T-cell (primary cell): ENCODE results near the gene VPS33A. TPM values are rescaled to one million over a fixed set of nuclear protein-coding genes. Genes with fewer than 3 reads are reported as not detected.
A peak's percentile ranks its signal among the peaks of the same experiment; 100 is the strongest.

Experiments
- ATAC-seq, 4 experiments: fragments of 200-7000 bp in 3 of 4; fragments of 150-1000 bp in 1 of 4; cut with Tn5 transposase; replicated peaks in 1 of 4; 1 replicate in 3 of 4; 2 replicates in 1 of 4; pipeline ENCODE4 v1.10.0; 2021; ENCODE audit warnings: moderate library complexity in 3 of 4, mild to moderate bottlenecking in 2 of 4, moderate number of reproducible peaks in 1 of 4
- CTCF ChIA-PET, 2 donors: fragments of 300-600 bp; sonication (Branson Sonifier 250); formaldehyde crosslinking; loops; one replicate each; lab custom pipeline; 2022; ENCODE audit warnings: antibody characterized with exemption in 2 of 2; lab: Charles Lee
- POLR2A ChIA-PET, 2 donors: fragments of 300-600 bp; sonication (Branson Sonifier 250); formaldehyde crosslinking; loops; one replicate each; lab custom pipeline; 2022; ENCODE audit warnings: antibody characterized with exemption in 2 of 2; lab: Charles Lee
- DNase-seq, 35 experiments: peaks; one replicate each; pipeline versions ENCODE4 v3.0.0 to v3.0.0-alpha.2; 2013 to 2023
- H3K27ac ChIP-seq: one replicate; pipeline ENCODE4 v1.5.1; 2013; ENCODE audit warnings: low read length
- H3K27me3 ChIP-seq, 2 experiments: replicated peaks in 1 of 2; 1 replicate in 1 of 2; 2 replicates in 1 of 2; pipeline versions ENCODE4 v1.6.1 to v1.7.0; 2013; ENCODE audit warnings: low read length in 1 of 2, mixed read lengths in 1 of 2; ENCODE audit not compliant: control insufficient read depth in 2 of 2, insufficient read depth in 2 of 2; ENCODE audit errors: extremely low read depth in 1 of 2
- H3K36me3 ChIP-seq, 2 donors: 1 replicate in 1 of 2; 2 replicates in 1 of 2; pipeline versions ENCODE4 v1.6.1 to v1.7.0; 2013; ENCODE audit warnings: low read length in 1 of 2; ENCODE audit not compliant: control insufficient read depth in 2 of 2, insufficient read depth in 1 of 2; ENCODE audit errors: extremely low read depth in 1 of 2
- H3K4me1 ChIP-seq, 2 experiments: 1 replicate in 1 of 2; 2 replicates in 1 of 2; pipeline versions ENCODE4 v1.6.1 to v1.7.0; 2013; ENCODE audit warnings: low read length in 2 of 2, mixed read lengths in 1 of 2; ENCODE audit not compliant: insufficient read depth in 2 of 2, control insufficient read depth in 1 of 2; ENCODE audit errors: extremely low read depth in 1 of 2
- H3K4me3 ChIP-seq, 2 donors: 1 replicate in 1 of 2; 2 replicates in 1 of 2; pipeline versions ENCODE4 v1.5.1 to v1.7.0; 2013; ENCODE audit warnings: mild to moderate bottlenecking in 2 of 2, low read length in 1 of 2, moderate library complexity in 1 of 2; ENCODE audit not compliant: control insufficient read depth in 1 of 2; ENCODE audit errors: extremely low read depth in 1 of 2
- H3K9me3 ChIP-seq: 2 replicates; pipeline ENCODE4 v1.7.0; 2013
- H3K27ac Mint-ChIP-seq, 2 donors: one replicate each; pipeline ENCODE4 v1.8.0; 2020 to 2021; ENCODE audit warnings: mild to moderate bottlenecking in 2 of 2, mixed read lengths in 2 of 2
- H3K27me3 Mint-ChIP-seq, 2 donors: one replicate each; pipeline ENCODE4 v1.8.0; 2021 to 2022; ENCODE audit warnings: mixed read lengths in 2 of 2
- H3K36me3 Mint-ChIP-seq: one replicate; pipeline ENCODE4 v1.8.0; 2021; ENCODE audit warnings: mixed read lengths
- H3K4me1 Mint-ChIP-seq, 3 donors: one replicate each; pipeline ENCODE4 v1.8.0; 2020 to 2022; ENCODE audit warnings: mixed read lengths in 3 of 3, mild to moderate bottlenecking in 1 of 3
- H3K4me3 Mint-ChIP-seq, 3 donors: one replicate each; pipeline ENCODE4 v1.8.0; 2020 to 2022; ENCODE audit warnings: mild to moderate bottlenecking in 3 of 3, mixed read lengths in 3 of 3, moderate library complexity in 3 of 3
- H3K9me3 Mint-ChIP-seq, 3 donors: one replicate each; pipeline ENCODE4 v1.8.0; 2020 to 2022; ENCODE audit warnings: mixed read lengths in 3 of 3
- WGBS: methylation state at CpG from one replicate; pipeline ENCODE4 v1.1.5; 2013; ENCODE audit warnings: missing lambda C conversion rate; ENCODE audit not compliant: insufficient coverage; 5-methylcytosine and 5-hydroxymethylcytosine counted together
- total RNA-seq, 35 experiments: library from RNA in 6 of 35; stranded (reverse) in 6 of 35; fragments of 120-200 nt in 1 of 35; gene quantifications; one replicate each; pipeline versions ENCODE4 v1.2.1 to v1.2.4 and lab custom pipeline; 2013 to 2026

VPS33A gene
- total RNA-seq, 5 donors from 2014 or later (not counting 1 experiment from before 2014, with no cell fraction given) = 22.7 to 35.0 (median 29.5) TPM

GRCh38 chr12:122190842-122191668 lies 75.2 kb downstream of the VPS33A start:
- POLR2A ChIA-PET = interaction anchor here in 1 of 2 donors (0.7 kb wide), 1 partner anchor 640 kb away, joined by 3 read pairs; no protein-coding TSS in a partner anchor
- peaks cover 0 to 4% of the 10 kb centered on the region in 2 donors for H3K27me3 Mint-ChIP-seq

DNA sequence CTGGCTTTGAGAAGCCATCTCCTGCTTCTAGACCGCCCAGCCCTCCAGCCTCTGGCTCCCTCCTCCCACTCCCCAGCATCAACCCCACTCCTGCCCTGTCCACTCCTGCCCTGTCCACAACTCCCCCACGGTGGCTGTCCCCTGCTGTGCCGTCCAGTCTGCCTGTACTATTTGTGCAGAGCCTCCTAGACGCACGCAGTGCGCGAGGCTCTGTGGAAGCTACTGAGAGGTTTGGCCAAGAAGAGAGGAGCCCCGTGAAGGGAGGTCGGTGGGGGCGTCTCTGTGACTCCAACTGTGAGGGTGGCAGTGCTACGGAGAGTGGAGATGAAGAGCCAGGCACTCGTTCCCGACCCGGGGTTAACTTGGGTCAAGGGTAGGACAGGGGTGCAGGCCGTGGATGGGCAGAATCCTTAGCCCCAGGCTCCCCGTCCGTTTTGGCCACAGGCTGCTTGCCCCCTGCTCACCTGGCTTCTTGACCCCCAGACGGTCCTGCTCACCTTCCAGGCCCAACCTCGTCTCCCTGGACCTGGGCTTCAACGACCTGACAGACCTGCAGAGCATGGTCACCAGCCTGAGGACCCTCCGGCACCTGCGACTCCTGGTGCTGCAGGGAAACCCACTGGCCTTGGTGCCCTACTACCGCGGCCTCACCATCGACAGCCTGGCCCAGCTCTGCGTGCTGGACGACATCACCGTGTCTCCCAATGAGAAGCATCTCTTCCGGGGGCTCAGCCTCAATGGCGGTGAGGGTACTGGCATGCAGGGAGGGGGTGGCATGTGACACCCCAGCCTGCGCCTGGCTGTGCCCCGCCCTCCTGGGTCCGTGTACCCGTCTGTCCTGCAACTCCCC lies 76.4 kb downstream of the VPS33A start:
- WGBS = 91% methylated on average over 29 of the region's 34 CpGs
- H3K4me3 ChIP-seq = no peak overlapping the region
- ChIA-PET CTCF (interaction anchor here (0.6 to 1.4 kb wide), 9 partner anchors 14 to 383 kb away, joined by 3 to 10 read pairs (median 3); partner anchors contain the start of genes B3GNT4 (in 1 of the 2) and CFAP251 (in 1 of the 2)), POLR2A (interaction anchor here in 1 of 2 donors (0.6 kb wide), 1 partner anchor 255 kb away, joined by 6 read pairs; no protein-coding TSS in a partner anchor)
- H3K27ac Mint-ChIP-seq = no peak overlapping the region
- H3K27me3 Mint-ChIP-seq = peaks cover 0 to 7% of the 10 kb centered on the region in 2 donors
- no peaks in the 10 kb centered on the region for H3K36me3 Mint-ChIP-seq
- H3K27ac ChIP-seq = no peak overlapping the region
- no peak overlapping the region for H3K4me3 Mint-ChIP-seq
- DNase-seq (no peak), ATAC-seq (no peak)
- peaks cover 0 to under 1% (median 0%) of the 10 kb centered on the region in 3 donors for H3K4me1 Mint-ChIP-seq
- H3K9me3 ChIP-seq = no peaks in the 10 kb centered on the region
- H3K9me3 Mint-ChIP-seq = peaks cover 0 to 3% (median 0%) of the 10 kb centered on the region in 3 donors
- no peaks in the 10 kb centered on the region for H3K36me3 ChIP-seq
- H3K27me3 ChIP-seq = peaks cover 0 to 17% of the 10 kb centered on the region in 2 experiments
- peaks cover 0 to 6% of the 10 kb centered on the region in 2 experiments for H3K4me1 ChIP-seq

More at GRCh38 chr12:122190842-122191668, 75.2 kb downstream of the VPS33A start:
- peak; percentile 60 to 84 (median 76) for ATAC-seq
- Mint-ChIP-seq H3K36me3 (no peaks in the 10 kb centered on the region), H3K4me3 (no peak overlapping the region), H3K9me3 (peaks cover 0 to 12% (median 4%) of the 10 kb centered on the region in 3 donors), H3K4me1 (no peaks in the 10 kb centered on the region), H3K27ac (no peak overlapping the region)
- 51% methylated on average over 4 of the region's 18 CpGs for WGBS
- CTCF ChIA-PET = interaction anchor here (0.6 to 1.4 kb wide), 8 partner anchors 60 to 384 kb away, joined by 3 to 10 read pairs (median 4); partner anchors contain the start of gene CFAP251 (in 1 of the 2)
- Histone ChIP-seq H3K36me3 (no peaks in the 10 kb centered on the region), H3K4me3 (no peak overlapping the region), H3K4me1 (peaks cover 0 to 6% of the 10 kb centered on the region in 2 experiments), H3K9me3 (no peaks in the 10 kb centered on the region), H3K27ac (no peak overlapping the region), H3K27me3 (peaks cover 0 to 22% of the 10 kb centered on the region in 2 experiments)
- DNase-seq = peak in 33 of 35 experiments; percentile 25 to 75 (median 57)

DNA sequence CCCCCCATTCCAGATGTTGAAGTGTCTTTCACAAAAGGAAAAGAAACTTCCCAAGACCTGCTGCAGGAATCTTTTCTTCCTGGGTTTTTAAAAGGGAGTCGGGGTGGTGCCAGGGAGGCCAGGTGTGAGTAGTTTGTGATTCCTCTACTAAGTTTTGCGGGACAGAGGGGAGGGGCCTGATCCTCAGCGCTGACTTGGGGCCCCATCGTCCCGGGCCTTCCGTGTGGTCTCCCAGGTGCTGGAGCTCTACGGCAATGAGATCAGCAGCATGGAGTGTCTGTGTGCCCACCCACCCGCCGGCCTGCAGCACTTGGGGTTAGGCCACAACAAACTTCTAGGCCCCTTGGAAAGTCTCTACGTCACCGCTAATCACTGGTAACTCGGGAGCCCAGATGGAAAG lies 78.8 kb downstream of the VPS33A start:
- WGBS = 98% methylated on average over 7 of the region's 12 CpGs
- ChIA-PET CTCF (no interaction called here), POLR2A (interaction anchor here in 1 of 2 donors (0.6 kb wide), 1 partner anchor 383 kb away, joined by 4 read pairs; no protein-coding TSS in a partner anchor)
- H3K4me1 ChIP-seq = peaks cover 0 to 16% of the 10 kb centered on the region in 2 experiments
- H3K4me3 ChIP-seq = no peak overlapping the region
- no peak overlapping the region for H3K27ac Mint-ChIP-seq
- no peaks in the 10 kb centered on the region for H3K36me3 ChIP-seq
- ATAC-seq (no peak), DNase-seq (no peak)
- H3K27me3 ChIP-seq = peaks cover 0 to 33% of the 10 kb centered on the region in 2 experiments
- no peak overlapping the region for H3K4me3 Mint-ChIP-seq
- no peaks in the 10 kb centered on the region for H3K36me3 Mint-ChIP-seq
- H3K9me3 Mint-ChIP-seq = no peaks in the 10 kb centered on the region
- H3K27ac ChIP-seq = no peak overlapping the region
- peaks cover 8 to 13% of the 10 kb centered on the region in 2 donors for H3K27me3 Mint-ChIP-seq
- H3K4me1 Mint-ChIP-seq = peaks cover 6 to 9% (median 8%) of the 10 kb centered on the region in 3 donors
- no peaks in the 10 kb centered on the region for H3K9me3 ChIP-seq

GRCh38 chr12:122185494-122186082 lies 80.7 kb downstream of the VPS33A start:
- Mint-ChIP-seq H3K36me3 (no peaks in the 10 kb centered on the region), H3K4me1 (peaks cover 6 to 9% (median 8%) of the 10 kb centered on the region in 3 donors), H3K27ac (no peak overlapping the region), H3K27me3 (peaks cover 11 to 14% of the 10 kb centered on the region in 2 donors), H3K9me3 (no peaks in the 10 kb centered on the region), H3K4me3 (no peak overlapping the region)
- H3K4me3 ChIP-seq = no peak overlapping the region
- ChIA-PET POLR2A (no interaction called here), CTCF (no interaction called here)
- no peaks in the 10 kb centered on the region for H3K36me3 ChIP-seq
- H3K27ac ChIP-seq = no peak overlapping the region
- WGBS = 85% methylated on average over 8 of the region's 10 CpGs
- peaks cover 0 to 28% of the 10 kb centered on the region in 2 experiments for H3K27me3 ChIP-seq
- DNase-seq (no peak), ATAC-seq (no peak)
- no peaks in the 10 kb centered on the region for H3K9me3 ChIP-seq
- peaks cover 0 to 11% of the 10 kb centered on the region in 2 experiments for H3K4me1 ChIP-seq

- H3K9me3 Mint-ChIP-seq = no peaks in the 10 kb centered on the region
- peaks cover 6 to 9% (median 8%) of the 10 kb centered on the region in 3 donors for H3K4me1 Mint-ChIP-seq
- ChIA-PET POLR2A (no interaction called here), CTCF (no interaction called here)
- peaks cover 0 to 10% of the 10 kb centered on the region in 2 experiments for H3K4me1 ChIP-seq
- no peak for DNase-seq
- no peak for ATAC-seq
- 100% methylated on average over 3 of the region's 7 CpGs for WGBS
- no peaks in the 10 kb centered on the region for H3K9me3 ChIP-seq
- H3K27me3 Mint-ChIP-seq = peaks cover 11 to 14% of the 10 kb centered on the region in 2 donors
- no peaks in the 10 kb centered on the region for H3K36me3 Mint-ChIP-seq
- H3K27me3 ChIP-seq = peaks cover 0 to 24% of the 10 kb centered on the region in 2 experiments
- no peaks in the 10 kb centered on the region for H3K36me3 ChIP-seq
- peak overlapping the region in 1 of 3 donors; percentile 77 for H3K4me3 Mint-ChIP-seq
- no peak overlapping the region for H3K27ac Mint-ChIP-seq
- no peak overlapping the region for H3K27ac ChIP-seq
- no peak overlapping the region for H3K4me3 ChIP-seq
Observed at GRCh38 chr12:122185079-122185478, 81.2 kb downstream of the VPS33A start.
